H1 (cell line): ENCODE results near the gene CSNK1D. TPM values are rescaled to one million over a fixed set of nuclear protein-coding genes. Genes with fewer than 3 reads are reported as not detected.

Experiments
- CTCF ChIA-PET: fragments of 300-600 bp; sonication (Branson Sonifier 250); formaldehyde crosslinking; loops from one replicate; lab custom pipeline; 2021; ENCODE audit not compliant: partially characterized antibody; lab: Charles Lee
- POLR2A ChIA-PET: fragments of 300-600 bp; sonication (Branson Sonifier 250); formaldehyde crosslinking; loops from one replicate; lab custom pipeline; 2021; ENCODE audit warnings: inconsistent platforms; ENCODE audit not compliant: partially characterized antibody; lab: Charles Lee
- DNase-seq, 2 experiments: peaks; one replicate each; pipeline versions ENCODE4 v3.0.0 to v3.0.0-alpha.2; 2010 to 2022; ENCODE audit warnings: low spot score in 2 of 2, low read depth in 1 of 2, mixed read lengths in 1 of 2
- FAIRE-seq: peaks from 2 replicates; lab custom pipeline; 2011; peaks lifted over from hg19 to GRCh38; lab: Jason Lieb, UNC
- H2AFZ ChIP-seq: 2 replicates; pipeline ENCODE4 v1.8.1; 2012; ENCODE audit warnings: low read length, inconsistent platforms
- H2AK5ac ChIP-seq: 2 replicates; pipeline ENCODE4 v1.6.1; 2013; ENCODE audit warnings: low read depth, low read length
- H2BK120ac ChIP-seq: replicated peaks from 2 replicates; pipeline ENCODE3; 2013; ENCODE audit warnings: low read depth, low read length, inconsistent platforms
- H2BK12ac ChIP-seq: 2 replicates; pipeline ENCODE4 v1.6.1; 2013; ENCODE audit warnings: low read depth, low read length
- H2BK15ac ChIP-seq: 2 replicates; pipeline ENCODE4 v1.6.1; 2013; ENCODE audit warnings: low read length
- H2BK20ac ChIP-seq: 2 replicates; pipeline ENCODE4 v1.6.1; 2013; ENCODE audit warnings: low read length
- H2BK5ac ChIP-seq: 2 replicates; pipeline ENCODE4 v1.6.1; 2013; ENCODE audit warnings: low read depth, low read length
- H3K14ac ChIP-seq: 2 replicates; pipeline ENCODE4 v1.6.1; 2013; ENCODE audit warnings: inconsistent platforms; ENCODE audit not compliant: insufficient read length
- H3K18ac ChIP-seq: 2 replicates; pipeline ENCODE4 v1.6.1; 2013; ENCODE audit warnings: low read length; ENCODE audit errors: extremely low read depth
- H3K23ac ChIP-seq: 2 replicates; pipeline ENCODE4 v1.6.1; 2013; ENCODE audit warnings: inconsistent platforms; ENCODE audit not compliant: insufficient read length
- H3K23me2 ChIP-seq: 2 replicates; pipeline ENCODE4 v1.6.1; 2013; ENCODE audit warnings: low read depth, low read length
- H3K27ac ChIP-seq: 2 replicates; pipeline ENCODE4 v1.6.1; 2011; ENCODE audit warnings: low read depth, low read length, inconsistent platforms
- H3K27me3 ChIP-seq, 4 experiments: replicated peaks in 1 of 4; 1 replicate in 1 of 4; 2 replicates in 3 of 4; pipeline versions ENCODE4 v1.6.1 to v1.8.1; 2011 to 2013; ENCODE audit warnings: low read length in 3 of 4, mild to moderate bottlenecking in 3 of 4, inconsistent platforms in 2 of 4, mixed read lengths in 2 of 4, moderate library complexity in 1 of 4; ENCODE audit not compliant: control insufficient read depth in 3 of 4, insufficient read depth in 3 of 4; ENCODE audit errors: extremely low read depth in 1 of 4
- H3K36me3 ChIP-seq, 4 experiments: 2 replicates each; pipeline versions ENCODE4 v1.6.1 to v1.8.1; 2011 to 2013; ENCODE audit warnings: mild to moderate bottlenecking in 4 of 4, low read length in 3 of 4, moderate library complexity in 2 of 4, control low read depth in 1 of 4, inconsistent platforms in 1 of 4; ENCODE audit not compliant: insufficient read depth in 4 of 4, control insufficient read depth in 2 of 4
- H3K4ac ChIP-seq: replicated peaks from 2 replicates; pipeline ENCODE3; 2013; ENCODE audit warnings: low read length, low read depth, mixed read lengths, inconsistent platforms; ENCODE audit not compliant: insufficient read length
- H3K4me1 ChIP-seq, 4 experiments: replicated peaks in 1 of 4; 1 replicate in 1 of 4; 2 replicates in 3 of 4; pipeline versions ENCODE4 v1.6.1 to v1.8.1; 2011 to 2013; ENCODE audit warnings: low read length in 3 of 4, inconsistent platforms in 2 of 4, mixed read lengths in 1 of 4; ENCODE audit not compliant: insufficient read depth in 4 of 4, control insufficient read depth in 3 of 4
- H3K4me2 ChIP-seq, 2 experiments: 2 replicates each; pipeline versions ENCODE4 v1.6.1 to v1.8.1; 2011 to 2013; ENCODE audit warnings: low read depth in 2 of 2, low read length in 2 of 2, control low read depth in 1 of 2, inconsistent platforms in 1 of 2, mild to moderate bottlenecking in 1 of 2; ENCODE audit not compliant: insufficient read depth in 1 of 2
- H3K4me3 ChIP-seq, 4 experiments: fragments of 200-600, 300-600 bp in 1 of 4; sonication (generic), shearing (Covaris generic), sonication (Bioruptor Twin) in 1 of 4; 2 replicates each; pipeline versions ENCODE4 v1.5.1 to v1.8.1; 2011 to 2016; ENCODE audit warnings: low read length in 4 of 4, low read depth in 3 of 4, control low read depth in 2 of 4, inconsistent platforms in 2 of 4, mild to moderate bottlenecking in 2 of 4, mixed read lengths in 1 of 4, moderate library complexity in 1 of 4; ENCODE audit not compliant: insufficient read depth in 2 of 4; ENCODE audit errors: extremely low read depth in 1 of 4
- H3K56ac ChIP-seq: replicated peaks from 2 replicates; pipeline ENCODE3; 2013; ENCODE audit warnings: low read depth, mild to moderate bottlenecking, mixed read lengths, low read length, inconsistent platforms; ENCODE audit not compliant: insufficient read length
- H3K79me1 ChIP-seq: 2 replicates; pipeline ENCODE4 v1.6.1; 2013; ENCODE audit warnings: low read depth, low read length, control low read depth
- H3K79me2 ChIP-seq, 2 experiments: 2 replicates each; pipeline versions ENCODE4 v1.6.1 to v1.8.1; 2012 to 2013; ENCODE audit warnings: low read length in 2 of 2, mild to moderate bottlenecking in 2 of 2, inconsistent platforms in 1 of 2; ENCODE audit not compliant: insufficient read depth in 2 of 2, control insufficient read depth in 1 of 2
- H3K9ac ChIP-seq, 4 experiments: replicated peaks in 1 of 4; 1 replicate in 1 of 4; 2 replicates in 3 of 4; pipeline versions ENCODE4 v1.6.1 to v1.8.1; 2011 to 2013; ENCODE audit warnings: low read depth in 3 of 4, low read length in 3 of 4, control low read depth in 2 of 4, mild to moderate bottlenecking in 2 of 4, moderate library complexity in 2 of 4, inconsistent platforms in 1 of 4; ENCODE audit errors: extremely low read depth in 1 of 4
- H3K9me3 ChIP-seq, 2 experiments: 2 replicates each; pipeline versions ENCODE4 v1.6.1 to v1.8.1; 2012 to 2013; ENCODE audit warnings: mild to moderate bottlenecking in 2 of 2, moderate library complexity in 2 of 2, control low read depth in 1 of 2, inconsistent platforms in 1 of 2, low read depth in 1 of 2, low read length in 1 of 2, mixed read lengths in 1 of 2; ENCODE audit not compliant: insufficient read depth in 2 of 2
- H4K20me1 ChIP-seq, 2 experiments: replicated peaks in 1 of 2; 2 replicates each; pipeline versions ENCODE3 to v1.8.1; 2011 to 2013; ENCODE audit warnings: inconsistent platforms in 2 of 2, low read length in 2 of 2, mild to moderate bottlenecking in 1 of 2; ENCODE audit not compliant: insufficient read depth in 2 of 2, control insufficient read depth in 1 of 2
- H4K5ac ChIP-seq: 2 replicates; pipeline ENCODE4 v1.6.1; 2013; ENCODE audit warnings: low read length, low read depth, mixed read lengths, inconsistent platforms; ENCODE audit not compliant: insufficient read length
- H4K8ac ChIP-seq: 2 replicates; pipeline ENCODE4 v1.8.0; 2013; ENCODE audit warnings: mild to moderate bottlenecking, moderate library complexity, low read length, inconsistent platforms; ENCODE audit not compliant: insufficient read depth; ENCODE audit errors: extremely low read depth
- H4K91ac ChIP-seq: replicated peaks from 2 replicates; pipeline ENCODE3; 2013; ENCODE audit warnings: low read length, mixed read lengths, inconsistent platforms; ENCODE audit not compliant: insufficient read length
- CBX5 ChIP-seq: fragments of 300-800, 300-1000 bp; sonication (generic); IDR thresholded peaks from 2 replicates; pipeline ENCODE4 v1.7.1; 2016; ENCODE audit warnings: antibody characterized with exemption, low read length, low read depth
- CHD1 ChIP-seq: IDR thresholded peaks from 2 replicates; pipeline ENCODE4 v1.6.1; 2012; ENCODE audit warnings: low read depth, low read length, improper control_type of control experiment
- EP300 ChIP-seq, 2 experiments: IDR thresholded peaks; 1 replicate in 1 of 2; 2 replicates in 1 of 2; pipeline ENCODE4 v1.6.1; 2011 to 2012; ENCODE audit warnings: low read depth in 2 of 2, low read length in 2 of 2, mild to moderate bottlenecking in 2 of 2, borderline replicate concordance in 1 of 2, inconsistent platforms in 1 of 2, moderate library complexity in 1 of 2
- GABPA ChIP-seq: IDR thresholded peaks from 2 replicates; pipeline ENCODE4 v1.6.1; 2011; ENCODE audit warnings: mild to moderate bottlenecking, low read length, moderate library complexity, borderline replicate concordance; ENCODE audit not compliant: insufficient read depth
- KDM1A ChIP-seq: fragments of 200-600, 300-600 bp; sonication (generic); IDR thresholded peaks from 2 replicates; pipeline ENCODE4 v1.7.1; 2016; ENCODE audit warnings: mild to moderate bottlenecking, low read length, borderline replicate concordance
- KDM4A ChIP-seq: IDR thresholded peaks from one replicate; pipeline ENCODE4 v1.7.1; 2012; ENCODE audit warnings: low read depth, mild to moderate bottlenecking, moderate library complexity, low read length, inconsistent platforms; ENCODE audit not compliant: severe bottlenecking
- POLR2AphosphoS5 ChIP-seq: IDR thresholded peaks from 2 replicates; pipeline ENCODE4 v1.6.1; 2011; ENCODE audit warnings: low read depth, low read length
- RXRA ChIP-seq: IDR thresholded peaks from 2 replicates; pipeline ENCODE4 v1.6.1; 2011; ENCODE audit warnings: low read depth, mild to moderate bottlenecking, low read length, moderate library complexity; ENCODE audit not compliant: insufficient read depth
- SP1 ChIP-seq: IDR thresholded peaks from 2 replicates; pipeline ENCODE4 v1.6.1; 2011; ENCODE audit warnings: low read depth, low read length
- SP2 ChIP-seq: IDR thresholded peaks from 2 replicates; pipeline ENCODE4 v1.6.1; 2012; ENCODE audit warnings: mild to moderate bottlenecking, low read length, inconsistent platforms
- SP4 ChIP-seq: IDR thresholded peaks from 2 replicates; pipeline ENCODE4 v1.6.1; 2012; ENCODE audit warnings: low read length, inconsistent platforms
- TEAD4 ChIP-seq: IDR thresholded peaks from 2 replicates; pipeline ENCODE4 v1.6.1; 2012; ENCODE audit warnings: low read depth, low read length, inconsistent platforms, mixed read lengths
- WGBS, 2 experiments: shearing (Covaris generic) in 1 of 2; methylation state at CpG; one replicate each; pipeline versions ENCODE4 v1.1.6 to v1.1.7; 2013 to 2015; ENCODE audit warnings: low lambda C conversion rate in 2 of 2, mixed read lengths in 2 of 2, inconsistent platforms in 1 of 2, low coverage in 1 of 2, missing lambda C conversion rate in 1 of 2; ENCODE audit not compliant: insufficient replicate concordance in 2 of 2, insufficient coverage in 1 of 2, insufficient read length in 1 of 2; ENCODE audit errors: extremely low coverage in 1 of 2, missing lambda C conversion rate in 1 of 2; 5-methylcytosine and 5-hydroxymethylcytosine counted together
- polyA plus RNA-seq, 7 experiments: library from polyadenylated mRNA; depleted of rRNA in 3 of 7; stranded (reverse) in 5 of 7; unstranded in 2 of 7; fragments of >200 nt in 5 of 7; fragments of 200-250 nt in 2 of 7; gene quantifications; 1 replicate in 5 of 7; 2 replicates in 1 of 7; 4 replicates in 1 of 7; pipeline versions ENCODE4 v1.2.1 to v1.2.3, GENCODE V29; 2011 to 2013; ENCODE audit warnings: missing spikeins in 2 of 7, mixed read lengths in 2 of 7
- total RNA-seq: library from RNA; stranded (reverse); fragmentation: NEBNext Ultra II Directional; extraction: Animal tissue kit (Norgen Biotek cat#: 25700); gene quantifications from 2 replicates; pipeline ENCODE4 v1.2.1, GENCODE V29; 2021
- TF ChIP-seq, protein P1 (sequence below): IDR thresholded peaks from 2 replicates; pipeline ENCODE4 v1.6.1; 2012; ENCODE audit warnings: inconsistent platforms

CSNK1D gene
- total and polyA plus RNA-seq, 2 of the 8 experiments (the other 6 are each of a cell fraction or from before 2014, with no cell fraction given), result 73.5 to 103 TPM

DNA sequence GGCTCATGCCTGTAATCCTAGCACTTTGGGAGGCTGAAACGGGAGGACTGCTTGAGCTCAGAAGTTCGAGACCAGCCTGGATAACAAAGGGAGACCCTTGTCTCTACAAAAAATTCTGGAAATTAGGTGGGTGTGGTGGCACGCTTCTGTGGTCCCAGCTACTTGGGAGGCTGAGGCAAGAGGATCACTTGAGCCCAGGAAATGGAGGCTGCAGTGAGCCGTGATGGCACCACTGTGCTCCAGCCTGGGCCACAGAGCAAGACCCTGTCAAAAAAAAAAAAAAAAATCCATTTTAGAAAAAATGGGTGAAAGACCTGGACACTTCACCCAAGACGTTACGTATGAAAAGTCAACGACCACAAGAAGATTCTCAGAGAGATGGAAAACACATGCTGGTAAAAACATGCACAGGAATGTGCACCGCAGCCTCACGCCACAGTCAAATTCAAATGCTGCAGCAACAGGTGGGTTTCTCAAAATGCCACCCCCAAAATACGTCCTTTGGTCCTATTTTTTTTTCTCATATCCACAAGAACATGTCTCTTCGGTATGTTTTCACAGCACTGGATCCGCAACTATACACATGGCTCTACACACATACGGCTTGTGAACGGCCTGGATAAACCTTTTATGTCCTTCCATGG is 17.1 kb downstream of the CSNK1D start:
- FAIRE-seq, result no peak
- Histone ChIP-seq H4K91ac (no peak overlapping the region), H3K79me1 (peaks cover 26% of the 10 kb centered on the region), H3K18ac (no peak overlapping the region), H2BK120ac (no peak overlapping the region), H3K4me3 (no peak overlapping the region), H3K79me2 (peaks cover 5 to 64% of the 10 kb centered on the region in 2 experiments; a peak in 3 of 4 replicates), H3K4me1 (no peaks in the 10 kb centered on the region), H4K8ac (no peak overlapping the region), H3K56ac (no peak overlapping the region), H3K9ac (no peak overlapping the region), H3K27ac (no peak overlapping the region), H2AK5ac (no peak overlapping the region), H3K23me2 (no peaks in the 10 kb centered on the region), H3K4me2 (no peak overlapping the region), H3K4ac (no peak overlapping the region), H3K23ac (no peak overlapping the region), H3K9me3 (peaks cover 0 to 4% of the 10 kb centered on the region in 2 experiments; a peak in 1 of 4 replicates), H3K36me3 (peaks cover 44 to 84% (median 68%) of the 10 kb centered on the region in 4 experiments), H2BK15ac (no peak overlapping the region), H3K14ac (no peak overlapping the region), H4K5ac (no peak overlapping the region), H3K27me3 (no peaks in the 10 kb centered on the region), H2AFZ (no peak overlapping the region), H4K20me1 (peaks cover 28 to 42% of the 10 kb centered on the region in 2 experiments), H2BK20ac (no peak overlapping the region), H2BK12ac (no peak overlapping the region), H2BK5ac (no peak overlapping the region)
- POLR2A ChIA-PET, result interaction anchor here (1.4 to 2.0 kb wide), 4 partner anchors 13 to 19 kb away, joined by 3 to 10 read pairs (median 4); partner anchors contain the start of gene CSNK1D
- 92% methylated on average over 13 of the region's 14 CpGs; no CpG with 5 or more reads in 1 of the 2 experiments for WGBS, 2 experiments
- CTCF ChIA-PET, result interaction anchor here (0.7 to 1.3 kb wide), 3 partner anchors 13 to 55 kb away, joined by 3 to 5 read pairs (median 3); no protein-coding TSS in a partner anchor
- no peak for DNase-seq
- TF ChIP-seq EP300 (IDR thresholded peaks at IDR 0.05; ENCODE audit: borderline replicate concordance in 1 of 2, low read depth in 2 of 2, low read length in 2 of 2) (no peak), POLR2AphosphoS5 (no peak), SP2 (no peak), CBX5 (no peak), TEAD4 (no peak), RXRA (no peak), SP1 (no peak), GABPA (no peak), SP4 (no peak), KDM4A (no peak), CHD1 (no peak), KDM1A (no peak)
- TF ChIP-seq, protein P1, sequence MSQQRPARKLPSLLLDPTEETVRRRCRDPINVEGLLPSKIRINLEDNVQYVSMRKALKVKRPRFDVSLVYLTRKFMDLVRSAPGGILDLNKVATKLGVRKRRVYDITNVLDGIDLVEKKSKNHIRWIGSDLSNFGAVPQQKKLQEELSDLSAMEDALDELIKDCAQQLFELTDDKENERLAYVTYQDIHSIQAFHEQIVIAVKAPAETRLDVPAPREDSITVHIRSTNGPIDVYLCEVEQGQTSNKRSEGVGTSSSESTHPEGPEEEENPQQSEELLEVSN, result no peak
